K562 (cell line): ENCODE results near the gene LAMA4. TPM values are rescaled to one million over a fixed set of nuclear protein-coding genes. Genes with fewer than 3 reads are reported as not detected.

Source experiments
- ATAC-seq: fragments of 200-7000 bp; cut with Tn5 transposase; 3 replicates; pipeline ENCODE4 v1.9.1; 2020; ENCODE audit warnings: moderate library complexity
- BruUV-seq: library from RNA; stranded (reverse); fragments of 400-500 nt; replicated peaks from 2 replicates; lab custom pipeline; 2021; lab: Mats Ljungman, UMichigan
- CTCF ChIA-PET: fragments of 300-600 bp; formaldehyde crosslinking; extraction: SDS; loops from one replicate; lab custom pipeline; 2021; ENCODE audit warnings: low intra/inter-chr PET ratio; lab: Yijun Ruan, JAX
- POLR2A ChIA-PET: fragments of 300-600, 350-650 bp; sonication (Branson Sonifier 250); formaldehyde crosslinking; extraction: SDS; loops from one replicate; lab custom pipeline; 2021; ENCODE audit warnings: antibody characterized with exemption, inconsistent platforms; lab: Yijun Ruan, JAX
- DNase-seq, 4 experiments: peaks; one replicate each; pipeline versions ENCODE4 v3.0.0 to v3.0.0-alpha.2; 2011 to 2018; ENCODE audit warnings: low spot score in 3 of 4, mixed read lengths in 3 of 4; ENCODE audit errors: extremely low read depth in 1 of 4
- FAIRE-seq: peaks from 2 replicates; lab custom pipeline; 2011; peaks lifted over from hg19 to GRCh38; lab: Jason Lieb, UNC
- H2AFZ ChIP-seq: 2 replicates; pipeline ENCODE4 v1.6.0; 2011; ENCODE audit warnings: low read depth, low read length, control low read depth, inconsistent platforms
- H3K27ac ChIP-seq: fragments of 200-600 bp; 3 replicates; pipeline ENCODE4 v1.8.0; 2011; ENCODE audit warnings: low read depth, mild to moderate bottlenecking, control low read depth, inconsistent platforms, low read length, moderate library complexity, mixed read lengths; ENCODE audit errors: extremely low read depth
- H3K27me3 ChIP-seq, 2 experiments: fragments of 300-600 bp in 1 of 2; 2 replicates in 1 of 2; 3 replicates in 1 of 2; pipeline versions ENCODE4 v1.6.0 to v1.8.0; 2011; ENCODE audit warnings: inconsistent platforms in 2 of 2, low read length in 2 of 2, mild to moderate bottlenecking in 1 of 2, mixed read lengths in 1 of 2, moderate library complexity in 1 of 2; ENCODE audit not compliant: control insufficient read depth in 2 of 2, insufficient read depth in 2 of 2
- H3K36me3 ChIP-seq: fragments of 300-600 bp; 3 replicates; pipeline ENCODE4 v1.8.0; 2011; ENCODE audit warnings: mild to moderate bottlenecking, low read length, inconsistent platforms; ENCODE audit not compliant: control insufficient read depth, insufficient read depth
- H3K4me1 ChIP-seq, 2 experiments: fragments of 200-600 bp in 1 of 2; replicated peaks in 1 of 2; 2 replicates in 1 of 2; 3 replicates in 1 of 2; pipeline versions ENCODE4 v1.5.1 to v1.8.0; 2011; ENCODE audit warnings: inconsistent platforms in 2 of 2, low read length in 2 of 2, mild to moderate bottlenecking in 1 of 2, mixed read lengths in 1 of 2, moderate library complexity in 1 of 2; ENCODE audit not compliant: control insufficient read depth in 2 of 2, insufficient read depth in 2 of 2
- H3K4me2 ChIP-seq: 2 replicates; pipeline ENCODE4 v1.6.1; 2011; ENCODE audit warnings: low read length, control low read depth, inconsistent platforms, mixed read lengths; ENCODE audit not compliant: insufficient read depth
- H3K4me3 ChIP-seq: fragments of 200-600 bp; sonication (generic), shearing (Covaris generic); 2 replicates; pipeline ENCODE4 v1.5.1; 2016; ENCODE audit warnings: control low read depth, inconsistent platforms
- H3K79me2 ChIP-seq: fragments of 200-600 bp; 3 replicates; pipeline ENCODE4 v1.8.0; 2011; ENCODE audit warnings: low read length, inconsistent platforms; ENCODE audit not compliant: control insufficient read depth, insufficient read depth
- H3K9ac ChIP-seq, 2 experiments: 2 replicates each; pipeline versions ENCODE4 v1.6.0 to v1.6.1; 2011; ENCODE audit warnings: low read depth in 2 of 2, low read length in 2 of 2, control low read depth in 1 of 2, inconsistent platforms in 1 of 2, mild to moderate bottlenecking in 1 of 2, mixed read lengths in 1 of 2; ENCODE audit not compliant: insufficient read depth in 1 of 2
- H3K9me1 ChIP-seq: one replicate; pipeline ENCODE4 v1.6.0; 2011; ENCODE audit warnings: inconsistent platforms, mild to moderate bottlenecking, low read length, moderate library complexity; ENCODE audit not compliant: control insufficient read depth, insufficient read depth
- H3K9me3 ChIP-seq: replicated peaks from 2 replicates; pipeline ENCODE4 v1.5.1; 2011; ENCODE audit warnings: low read depth, low read length, inconsistent platforms; ENCODE audit not compliant: control insufficient read depth, insufficient read depth
- H4K20me1 ChIP-seq: replicated peaks from 2 replicates; pipeline ENCODE4 v1.6.1; 2011; ENCODE audit warnings: low read length, inconsistent platforms, mixed read lengths; ENCODE audit not compliant: control insufficient read depth, insufficient read depth
- CREBBP ChIP-seq: IDR thresholded peaks from one replicate; pipeline ENCODE4 v1.6.1; 2012; ENCODE audit warnings: low read depth, mild to moderate bottlenecking, control low read depth, inconsistent platforms, low read length
- CREM ChIP-seq: IDR thresholded peaks from 2 replicates; pipeline ENCODE4 v1.6.1; 2014; ENCODE audit warnings: antibody characterized with exemption, low read depth
- ELF2 ChIP-seq: fragments of 250-450 bp; sonication (Bioruptor Pico); IDR thresholded peaks from 2 replicates; pipeline ENCODE4 v1.5.0; 2021; ENCODE audit warnings: mild to moderate bottlenecking
- FUS ChIP-seq: fragments of 200-400 bp; formaldehyde crosslinking; optimal IDR thresholded peaks from 2 replicates; pipeline ENCODE3; 2017; ENCODE audit warnings: low read depth, low read length
- HDGF ChIP-seq: fragments of 450-650 bp; IDR thresholded peaks from 2 replicates; pipeline ENCODE4 v1.6.1; 2016
- HMG20B ChIP-seq: fragments of 250-450 bp; sonication (Bioruptor Pico); IDR thresholded peaks from 2 replicates; pipeline ENCODE4 v1.5.0; 2021; ENCODE audit warnings: mild to moderate bottlenecking
- MAFF ChIP-seq: IDR thresholded peaks from 2 replicates; pipeline ENCODE4 v1.6.1; 2012; ENCODE audit warnings: low read length, improper control_type of control experiment
- NR4A1 ChIP-seq, 2 experiments: fragments of 250-450 bp in 1 of 2; fragments of 450-650 bp in 1 of 2; sonication (Bioruptor Pico) in 1 of 2; IDR thresholded peaks; 2 replicates each; pipeline versions ENCODE4 v1.4.0 to v1.6.1; 2016 to 2020; ENCODE audit warnings: mild to moderate bottlenecking in 2 of 2, missing compliant biosample characterization in 1 of 2, missing genetic modification characterization in 1 of 2, moderate library complexity in 1 of 2
- NRF1 ChIP-seq, 2 experiments: fragments of 450-650 bp; IDR thresholded peaks in 1 of 2; conservative IDR thresholded peaks in 1 of 2; 2 replicates each; pipeline ENCODE4 v1.6.1; 2014; ENCODE audit warnings: mild to moderate bottlenecking in 2 of 2
- PML ChIP-seq: IDR thresholded peaks from 2 replicates; pipeline ENCODE4 v1.6.1; 2012; ENCODE audit warnings: low read length, inconsistent platforms
- RBM17 ChIP-seq: fragments of 200-400 bp; formaldehyde crosslinking; IDR thresholded peaks from 2 replicates; pipeline ENCODE4 v1.6.1; 2017; ENCODE audit warnings: low read depth, mild to moderate bottlenecking, low read length, borderline replicate concordance
- SNIP1 ChIP-seq: fragments of 450-650 bp; IDR thresholded peaks from 2 replicates; pipeline ENCODE4 v1.7.1; 2017; ENCODE audit warnings: low read depth, mild to moderate bottlenecking
- SRSF7 ChIP-seq: fragments of 200-400 bp; formaldehyde crosslinking; optimal IDR thresholded peaks from 2 replicates; pipeline ENCODE3; 2017; ENCODE audit warnings: mild to moderate bottlenecking, low read depth, low read length
- ZNF121 ChIP-seq: sonication (generic); formaldehyde crosslinking; conservative IDR thresholded peaks from 2 replicates; pipeline ENCODE4 v1.8.0; 2022; ENCODE audit warnings: missing genetic modification reagents
- ZNF589 ChIP-seq: fragments of 200-800 bp; sonication (Bioruptor generic); IDR thresholded peaks from 2 replicates; pipeline ENCODE4 v1.6.1; 2016; ENCODE audit warnings: low read depth, missing genetic modification characterization, missing compliant biosample characterization
- ZNF644 ChIP-seq: fragments of 200-800 bp; sonication (Bioruptor generic); IDR thresholded peaks from 2 replicates; pipeline ENCODE4 v1.6.1; 2016; ENCODE audit warnings: low read depth, missing genetic modification characterization, missing compliant biosample characterization
- WGBS: fragments of 100-300 bp; shearing (Covaris generic); methylation state at CpG from one replicate; pipeline ENCODE4 v1.1.6; 2016; ENCODE audit warnings: low coverage, mixed read lengths; ENCODE audit not compliant: insufficient coverage; ENCODE audit errors: missing lambda C conversion rate; 5-methylcytosine and 5-hydroxymethylcytosine counted together
- in situ Hi-C: fragments of 300-500 bp; cut with MboI; formaldehyde crosslinking; loops from 4 replicates; pipeline ENCODE4 v1.15.0; 2018; ENCODE audit warnings: inconsistent platforms, mixed read lengths
- intact Hi-C: fragments of 100-400 bp; cut with micrococcal nuclease; formaldehyde crosslinking; loops from 2 replicates; pipeline ENCODE4 v1.14.2; 2022
- polyA plus RNA-seq, 8 experiments: library from polyadenylated mRNA; depleted of rRNA in 4 of 8; stranded (reverse) in 5 of 8; unstranded in 3 of 8; fragments of >200 nt; fragmentation: Nextera tagmentation in 2 of 8; fragmentation: Illumina TruSeq in 1 of 8; extraction: Ambion mirVana in 2 of 8; extraction: Trizol in 1 of 8; gene quantifications; 2 replicates each; pipeline versions ENCODE4 v1.2.1 to v1.2.3, GENCODE V29; 2011 to 2014; ENCODE audit warnings: inconsistent platforms in 1 of 8, missing spikeins in 1 of 8
- total RNA-seq, 7 experiments: library from RNA; depleted of rRNA in 6 of 7; stranded (reverse); fragments of >200 nt in 6 of 7; fragmentation: Illumina TruSeq in 2 of 7; extraction: Trizol in 2 of 7; gene quantifications; 2 replicates each; pipeline versions ENCODE4 v1.2.1 to v1.2.3, GENCODE V29; 2011 to 2021; ENCODE audit warnings: low replicate concordance in 1 of 7
- TF ChIP-seq, protein P1 (sequence below): IDR thresholded peaks from 3 replicates; pipeline ENCODE4 v1.6.1; 2011; ENCODE audit warnings: borderline replicate concordance, mild to moderate bottlenecking, moderate library complexity; ENCODE audit not compliant: insufficient read length; ENCODE audit errors: extremely low read depth
- TF ChIP-seq, protein P2 (sequence below): IDR thresholded peaks from 2 replicates; pipeline ENCODE4 v1.6.1; 2012; ENCODE audit warnings: low read depth, low read length, improper control_type of control experiment, borderline replicate concordance

The LAMA4 gene
- total and polyA plus RNA-seq, 9 of the 15 experiments (the other 6 are each of a cell fraction or from before 2014, with no cell fraction given) = 0.05 to 2.9 (median 0.51) TPM

DNA sequence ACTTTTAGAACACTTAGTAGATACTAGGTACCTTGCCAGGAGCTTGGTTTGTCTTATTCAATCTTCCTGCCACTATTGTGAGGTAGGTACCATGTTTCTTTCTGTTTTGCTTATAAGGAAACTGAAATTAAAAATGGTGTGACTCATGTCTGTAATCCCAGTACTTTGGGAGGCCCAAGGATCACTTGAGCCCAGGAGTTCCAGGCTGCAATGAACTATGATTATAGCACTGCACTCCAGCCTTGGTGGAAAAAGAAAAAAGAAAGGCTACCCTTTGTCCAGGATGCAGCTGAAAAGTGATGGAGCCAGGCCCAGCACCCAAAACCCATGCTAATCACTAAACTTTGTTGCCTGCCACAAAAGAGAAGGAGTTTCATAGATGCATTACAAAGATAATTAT, 34.1 kb upstream of the LAMA4 start (continued):
- TF ChIP-seq, protein P1, sequence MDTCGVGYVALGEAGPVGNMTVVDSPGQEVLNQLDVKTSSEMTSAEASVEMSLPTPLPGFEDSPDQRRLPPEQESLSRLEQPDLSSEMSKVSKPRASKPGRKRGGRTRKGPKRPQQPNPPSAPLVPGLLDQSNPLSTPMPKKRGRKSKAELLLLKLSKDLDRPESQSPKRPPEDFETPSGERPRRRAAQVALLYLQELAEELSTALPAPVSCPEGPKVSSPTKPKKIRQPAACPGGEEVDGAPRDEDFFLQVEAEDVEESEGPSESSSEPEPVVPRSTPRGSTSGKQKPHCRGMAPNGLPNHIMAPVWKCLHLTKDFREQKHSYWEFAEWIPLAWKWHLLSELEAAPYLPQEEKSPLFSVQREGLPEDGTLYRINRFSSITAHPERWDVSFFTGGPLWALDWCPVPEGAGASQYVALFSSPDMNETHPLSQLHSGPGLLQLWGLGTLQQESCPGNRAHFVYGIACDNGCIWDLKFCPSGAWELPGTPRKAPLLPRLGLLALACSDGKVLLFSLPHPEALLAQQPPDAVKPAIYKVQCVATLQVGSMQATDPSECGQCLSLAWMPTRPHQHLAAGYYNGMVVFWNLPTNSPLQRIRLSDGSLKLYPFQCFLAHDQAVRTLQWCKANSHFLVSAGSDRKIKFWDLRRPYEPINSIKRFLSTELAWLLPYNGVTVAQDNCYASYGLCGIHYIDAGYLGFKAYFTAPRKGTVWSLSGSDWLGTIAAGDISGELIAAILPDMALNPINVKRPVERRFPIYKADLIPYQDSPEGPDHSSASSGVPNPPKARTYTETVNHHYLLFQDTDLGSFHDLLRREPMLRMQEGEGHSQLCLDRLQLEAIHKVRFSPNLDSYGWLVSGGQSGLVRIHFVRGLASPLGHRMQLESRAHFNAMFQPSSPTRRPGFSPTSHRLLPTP = no peak
- TF ChIP-seq MAFF (no peak), PML (no peak)

DNA sequence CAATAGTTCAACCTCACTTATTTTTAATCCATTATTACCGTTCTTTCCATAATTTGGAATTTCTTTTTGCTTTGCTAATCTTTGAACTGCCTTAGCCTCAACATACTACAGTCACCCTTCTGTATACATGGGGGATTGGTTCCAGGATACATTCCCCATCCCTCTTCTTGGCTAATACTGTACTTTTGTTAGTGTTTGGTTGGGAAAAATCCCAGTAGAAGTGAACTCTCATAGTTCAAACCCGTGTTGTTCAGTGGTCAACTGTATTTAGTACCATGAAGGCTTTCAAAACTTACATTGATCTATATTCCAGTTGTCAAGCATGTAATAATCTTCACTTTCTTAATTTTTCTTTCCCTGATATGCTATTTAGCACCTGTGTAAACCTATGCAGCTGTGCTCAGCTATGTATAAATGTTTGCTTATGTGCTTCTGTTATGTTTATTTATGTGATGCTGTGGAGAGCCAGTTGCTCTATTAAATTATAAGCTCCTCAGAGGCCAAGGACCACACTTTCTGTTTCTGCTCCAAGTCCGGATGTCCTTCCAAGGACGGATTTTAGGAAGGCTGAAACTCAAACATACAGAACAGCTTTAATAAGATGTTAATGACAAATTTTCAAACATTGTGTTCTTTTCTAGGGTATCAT, 33.3 kb upstream of the LAMA4 start:
- H3K4me3 ChIP-seq = no peak overlapping the region
- no peak overlapping the region for H3K27ac ChIP-seq
- no peaks in the 10 kb centered on the region for H4K20me1 ChIP-seq
- WGBS = 0% methylated on average over 4 of the region's 4 CpGs
- no peaks in the 10 kb centered on the region for H3K79me2 ChIP-seq
- ATAC-seq (no peak), FAIRE-seq (no peak), DNase-seq (no peak)
- no TSS peak for BruUV-seq
- no peaks in the 10 kb centered on the region for H3K9me3 ChIP-seq
- no peaks in the 10 kb centered on the region for H3K36me3 ChIP-seq
- H3K9me1 ChIP-seq = no peaks in the 10 kb centered on the region
- H3K4me1 ChIP-seq = no peaks in the 10 kb centered on the region
- intact Hi-C loops = no loop called here
- TF ChIP-seq, protein P2, sequence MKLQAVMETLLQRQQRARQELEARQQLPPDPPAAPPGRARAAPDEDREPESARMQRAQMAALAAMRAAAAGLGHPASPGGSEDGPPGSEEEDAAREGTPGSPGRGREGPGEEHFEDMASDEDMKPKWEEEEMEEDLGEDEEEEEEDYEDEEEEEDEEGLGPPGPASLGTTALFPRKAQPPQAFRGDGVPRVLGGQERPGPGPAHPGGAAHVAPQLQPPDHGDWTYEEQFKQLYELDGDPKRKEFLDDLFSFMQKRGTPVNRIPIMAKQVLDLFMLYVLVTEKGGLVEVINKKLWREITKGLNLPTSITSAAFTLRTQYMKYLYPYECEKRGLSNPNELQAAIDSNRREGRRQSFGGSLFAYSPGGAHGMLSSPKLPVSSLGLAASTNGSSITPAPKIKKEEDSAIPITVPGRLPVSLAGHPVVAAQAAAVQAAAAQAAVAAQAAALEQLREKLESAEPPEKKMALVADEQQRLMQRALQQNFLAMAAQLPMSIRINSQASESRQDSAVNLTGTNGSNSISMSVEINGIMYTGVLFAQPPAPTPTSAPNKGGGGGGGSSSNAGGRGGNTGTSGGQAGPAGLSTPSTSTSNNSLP = no peak
- TF ChIP-seq ZNF589 (CRISPR knock-in tag) = no peak
- TF ChIP-seq HDGF = no peak
- no peak for TF ChIP-seq CREM
- no peak for TF ChIP-seq SRSF7
- TF ChIP-seq ZNF121 (CRISPR knock-in tag) = no peak
- TF ChIP-seq SNIP1 = no peak
- no peak for TF ChIP-seq NRF1 (conservative IDR thresholded peaks at IDR 0.05 in 1 of 2, IDR thresholded peaks at IDR 0.05 in 1 of 2)
- TF ChIP-seq ELF2 = no peak
- no peak for TF ChIP-seq NR4A1 (CRISPR knock-in tag; IDR thresholded peaks at IDR 0.05)
- TF ChIP-seq NR4A1 (tag; IDR thresholded peaks at IDR 0.05) = no peak
- TF ChIP-seq ZNF644 = no peak
- TF ChIP-seq FUS = no peak
- no peak for TF ChIP-seq RBM17
- TF ChIP-seq CREBBP = no peak
- TF ChIP-seq HMG20B (CRISPR knock-in tag) = no peak
- H2AFZ ChIP-seq = no peak overlapping the region
- CTCF ChIA-PET = no interaction called here
- no peak overlapping the region for H3K4me2 ChIP-seq
- in situ Hi-C loops = no loop called here
- H3K9ac ChIP-seq = no peak overlapping the region
- POLR2A ChIA-PET = interaction anchor here (0.9 kb wide), 1 partner anchor 287 kb away, joined by 3 read pairs; no protein-coding TSS in a partner anchor
- H3K27me3 ChIP-seq = no peaks in the 10 kb centered on the region
